HFF-Myc (cell line): ENCODE data around the gene APRT.
"Not testable (repeated sequence)": the region's sequence is repeated elsewhere in the genome, so short reads cannot be mapped to it uniquely, and the experiment has no call there.

Experiments
- DNase-seq: peaks from one replicate; pipeline ENCODE4 v3.0.0-alpha.2; 2011; ENCODE audit warnings: low read depth; ENCODE audit errors: extremely low read depth
- H3K4me3 ChIP-seq: replicated peaks from 2 replicates; pipeline ENCODE4 v1.5.1; 2011; ENCODE audit warnings: low read depth, mild to moderate bottlenecking, control low read depth, low read length
- TF ChIP-seq, protein P1 (sequence below): IDR thresholded peaks from 2 replicates; pipeline ENCODE4 v1.5.1; 2012; ENCODE audit warnings: mild to moderate bottlenecking, low read depth, low read length, control low read depth; ENCODE audit errors: missing control alignments

The APRT gene

DNA sequence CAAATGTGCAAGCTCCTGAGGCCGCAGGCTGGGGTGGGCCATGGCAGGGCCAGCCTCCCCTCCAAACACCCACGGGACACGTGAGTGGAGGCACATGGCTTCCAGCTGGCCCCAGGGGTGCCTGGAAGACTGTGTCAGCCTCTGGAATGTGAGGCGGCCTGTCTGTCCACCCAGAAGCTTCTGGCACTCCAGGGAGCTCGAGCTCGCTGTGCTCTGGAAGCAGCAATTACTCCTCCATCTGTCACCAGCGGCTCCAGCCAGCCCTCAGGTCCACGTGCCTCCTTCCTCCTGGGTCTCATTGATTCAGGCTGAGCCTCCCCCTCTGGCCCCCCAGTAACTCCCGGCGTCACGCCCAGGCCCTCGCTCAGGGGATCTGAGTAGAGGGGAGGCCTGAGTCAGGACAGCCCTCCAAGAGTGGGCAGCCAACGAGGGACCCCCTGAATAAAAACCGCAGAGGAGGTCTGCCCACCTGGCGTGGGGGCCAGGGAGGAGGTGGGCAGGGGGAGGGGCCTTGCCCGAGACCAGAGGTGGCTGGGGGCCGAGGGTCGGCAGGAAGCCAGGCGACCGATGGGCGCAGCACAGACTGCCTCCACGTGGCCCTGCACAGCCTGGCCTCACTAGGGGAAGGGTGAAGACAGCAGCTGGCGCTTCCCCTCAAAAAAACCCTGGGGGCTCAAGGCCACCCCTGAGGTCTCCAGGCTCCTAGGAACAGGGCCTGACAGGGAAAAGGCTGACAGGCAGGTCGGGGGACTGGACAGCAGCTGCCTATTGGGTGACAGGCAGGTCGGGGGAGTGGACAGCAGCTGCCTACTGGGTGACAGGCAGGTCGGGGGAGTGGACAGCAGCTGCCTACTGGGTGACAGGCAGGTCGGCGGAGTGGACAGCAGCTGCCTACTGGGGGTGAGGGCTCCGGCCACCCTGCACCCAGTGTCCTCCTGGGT lies 38.6 kb downstream of the APRT start:
- DNase-seq, result peak; percentile 86
- peak overlapping the region; percentile 34 for H3K4me3 ChIP-seq
- TF ChIP-seq, protein P1, sequence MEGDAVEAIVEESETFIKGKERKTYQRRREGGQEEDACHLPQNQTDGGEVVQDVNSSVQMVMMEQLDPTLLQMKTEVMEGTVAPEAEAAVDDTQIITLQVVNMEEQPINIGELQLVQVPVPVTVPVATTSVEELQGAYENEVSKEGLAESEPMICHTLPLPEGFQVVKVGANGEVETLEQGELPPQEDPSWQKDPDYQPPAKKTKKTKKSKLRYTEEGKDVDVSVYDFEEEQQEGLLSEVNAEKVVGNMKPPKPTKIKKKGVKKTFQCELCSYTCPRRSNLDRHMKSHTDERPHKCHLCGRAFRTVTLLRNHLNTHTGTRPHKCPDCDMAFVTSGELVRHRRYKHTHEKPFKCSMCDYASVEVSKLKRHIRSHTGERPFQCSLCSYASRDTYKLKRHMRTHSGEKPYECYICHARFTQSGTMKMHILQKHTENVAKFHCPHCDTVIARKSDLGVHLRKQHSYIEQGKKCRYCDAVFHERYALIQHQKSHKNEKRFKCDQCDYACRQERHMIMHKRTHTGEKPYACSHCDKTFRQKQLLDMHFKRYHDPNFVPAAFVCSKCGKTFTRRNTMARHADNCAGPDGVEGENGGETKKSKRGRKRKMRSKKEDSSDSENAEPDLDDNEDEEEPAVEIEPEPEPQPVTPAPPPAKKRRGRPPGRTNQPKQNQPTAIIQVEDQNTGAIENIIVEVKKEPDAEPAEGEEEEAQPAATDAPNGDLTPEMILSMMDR, result no peak

DNA sequence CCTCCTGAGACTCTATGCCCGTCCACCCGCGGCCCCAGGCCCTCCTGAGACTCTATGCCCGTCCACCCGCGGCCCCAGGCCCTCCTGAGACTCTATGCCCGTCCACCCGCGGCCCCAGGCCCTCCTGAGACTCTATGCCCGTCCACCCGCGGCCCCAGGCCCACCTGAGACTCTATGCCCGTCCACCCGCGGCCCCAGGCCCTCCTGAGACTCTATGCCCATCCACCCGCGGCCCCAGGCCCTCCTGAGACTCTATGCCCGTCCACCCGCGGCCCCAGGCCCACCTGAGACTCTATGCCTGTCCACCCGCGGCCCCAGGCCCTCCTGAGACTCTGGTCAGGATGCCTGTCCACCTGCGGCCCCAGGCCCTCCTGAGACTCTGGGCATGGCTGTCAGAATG lies 39.9 kb downstream of the APRT start:
- H3K4me3 ChIP-seq, DNase-seq: not testable (repeated sequence)

DNA sequence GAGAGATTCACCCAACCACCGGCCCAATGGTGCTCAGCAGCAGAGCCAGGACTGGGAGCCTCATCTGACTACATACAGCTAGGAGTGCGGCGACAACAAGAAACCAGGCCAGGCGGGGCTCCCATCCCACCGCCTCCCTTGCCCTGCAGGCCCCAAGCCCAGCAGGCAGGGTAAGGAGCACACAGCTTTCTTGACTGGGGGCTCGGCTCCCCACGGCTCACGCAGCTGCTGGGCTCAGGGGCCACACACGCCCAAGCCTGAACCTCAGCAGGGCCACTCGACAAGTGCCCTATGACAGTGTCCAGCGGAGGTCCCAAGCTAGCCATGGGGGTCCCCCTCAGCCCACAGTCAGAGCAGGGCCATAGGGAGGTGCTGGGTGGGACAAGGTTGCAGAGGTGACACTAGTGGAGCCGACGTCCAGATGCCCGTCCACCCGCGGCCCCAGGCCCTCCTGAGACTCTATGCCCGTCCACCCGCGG lies 40.4 kb downstream of the APRT start:
- TF ChIP-seq, protein P1, result no peak
- DNase-seq, result no peak
- H3K4me3 ChIP-seq, result no peak overlapping the region

DNA sequence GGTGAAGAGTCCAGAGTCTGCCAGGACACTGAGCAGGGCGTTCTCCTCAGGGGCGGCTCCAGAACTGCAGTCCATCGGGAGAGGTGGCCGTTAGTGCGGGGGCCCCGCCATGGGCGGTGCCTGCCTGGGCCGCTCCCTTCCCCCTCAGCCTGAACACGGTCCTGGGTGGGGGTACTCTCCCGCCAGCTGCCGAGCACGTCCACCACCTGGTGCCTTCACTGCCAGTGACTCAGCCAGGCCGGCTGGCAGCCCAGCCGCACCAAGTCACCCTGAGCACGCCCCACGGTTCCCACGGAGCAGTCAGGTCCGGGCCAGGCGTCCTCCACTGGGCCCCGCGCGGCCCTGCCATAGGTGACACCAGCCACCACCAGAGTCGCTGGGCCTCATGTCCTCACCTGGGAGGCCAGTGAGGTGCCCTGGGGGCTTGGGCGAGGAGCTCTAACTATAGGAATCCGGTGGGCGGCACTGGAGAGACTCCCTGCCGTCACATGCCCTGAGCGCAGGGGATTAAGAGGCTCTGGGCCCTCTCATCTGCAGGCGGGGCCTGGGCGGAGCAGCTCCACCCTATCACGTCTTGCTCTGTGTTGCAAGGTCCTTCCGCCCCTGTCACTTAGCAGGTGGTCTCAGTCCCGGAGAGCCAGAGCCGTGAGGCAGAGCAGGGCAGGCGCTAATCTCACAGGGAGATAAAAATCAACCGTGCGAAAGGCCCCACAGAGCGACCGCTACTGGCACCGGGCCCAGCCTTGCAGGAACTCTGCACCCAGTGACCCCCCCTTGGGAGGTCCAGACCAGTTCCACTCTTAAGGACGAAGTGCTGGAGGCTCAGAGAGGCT lies 41.1 kb downstream of the APRT start:
- no peak overlapping the region for H3K4me3 ChIP-seq
- TF ChIP-seq, protein P1, result no peak
- no peak for DNase-seq

DNA sequence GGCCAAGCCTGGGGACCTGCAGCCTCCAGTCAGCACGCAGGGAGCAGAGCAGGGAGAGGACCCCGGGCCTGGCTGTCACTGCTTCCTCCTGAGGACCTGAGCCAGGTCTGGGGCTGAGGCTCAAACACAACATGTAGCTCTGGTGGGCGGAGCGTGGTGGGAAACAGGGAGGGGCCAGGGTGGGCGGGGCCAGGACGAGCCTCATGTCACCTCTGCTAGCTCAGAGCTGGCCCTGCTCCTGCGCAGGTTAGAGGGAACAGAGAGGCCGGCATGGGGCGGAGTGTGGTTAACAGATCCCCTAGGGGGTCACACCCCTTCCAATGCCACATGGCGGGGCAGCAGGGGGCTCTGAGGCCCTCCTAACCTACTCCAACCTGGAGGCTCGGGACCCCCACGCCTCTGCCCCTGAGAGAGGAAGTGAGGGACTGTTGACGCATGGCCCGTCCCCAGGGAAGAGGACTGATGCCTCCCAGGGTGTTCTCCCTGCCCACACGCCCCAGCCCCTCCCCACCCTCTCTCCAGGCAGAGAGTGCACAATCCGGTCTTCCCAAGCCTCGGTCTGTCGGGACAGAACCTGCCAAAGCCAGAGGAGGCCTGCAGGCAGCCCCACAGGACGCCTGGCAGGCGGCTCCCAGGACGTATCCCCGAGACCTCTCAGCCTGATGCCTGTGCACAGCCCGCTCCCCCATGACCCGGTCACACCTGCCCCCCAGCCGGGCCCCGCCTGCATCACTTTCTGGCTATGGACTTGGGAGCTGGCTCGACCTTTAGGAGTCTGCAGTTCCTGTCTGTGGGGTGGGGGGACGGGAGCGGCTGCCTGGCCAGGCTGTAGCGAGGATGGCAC lies 41.9 kb downstream of the APRT start:
- H3K4me3 ChIP-seq, result no peak overlapping the region
- DNase-seq, result no peak
- TF ChIP-seq, protein P1, result no peak

DNA sequence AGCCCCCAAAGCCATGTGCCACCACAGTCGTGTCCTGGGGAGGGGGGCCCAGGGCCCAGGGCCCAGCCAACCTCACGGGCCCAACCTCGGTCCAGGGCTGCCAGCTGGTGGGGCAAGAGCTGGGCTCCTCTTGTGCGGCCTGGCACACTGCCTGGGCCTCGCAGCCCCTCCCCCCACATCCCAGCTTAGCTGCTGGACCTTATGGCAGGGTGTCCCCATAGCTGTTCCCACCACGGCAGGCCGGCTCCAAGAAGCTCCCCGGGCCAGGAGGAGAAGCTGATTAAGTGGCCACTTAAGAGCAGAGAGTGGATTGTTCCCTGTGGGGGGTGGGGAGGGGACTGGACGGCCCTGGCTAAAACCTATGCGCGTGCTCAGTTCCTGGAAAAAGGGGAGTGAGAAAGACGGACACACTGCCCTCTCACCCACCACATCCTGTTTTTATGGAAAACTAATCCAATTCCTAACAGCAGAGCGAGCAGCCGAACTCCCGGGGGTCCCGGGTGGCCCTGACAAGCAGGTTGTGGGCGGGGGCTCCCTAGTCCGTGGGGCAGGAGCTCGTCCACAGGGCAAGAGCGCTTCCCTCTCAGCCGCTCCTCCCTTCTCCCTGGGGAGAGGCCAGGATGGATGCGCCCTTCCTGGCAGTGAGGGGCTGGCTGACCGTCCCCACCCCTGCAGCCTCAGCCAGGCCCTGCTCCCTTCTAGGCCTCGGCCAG lies 43.5 kb downstream of the APRT start:
- no peak overlapping the region for H3K4me3 ChIP-seq
- DNase-seq, result no peak
- TF ChIP-seq, protein P1, result no peak
